Stimulated activated CD4-positive, alpha-beta T cell treated with anti-CD3 and anti-CD28 coated beads, Interleukin-4, amount 100 ng/mL, for 48 hours (primary cell): Measurements from ENCODE around the gene CA5A.
"Not testable (repeated sequence)": the region's sequence is repeated elsewhere in the genome, so short reads cannot be mapped to it uniquely, and the experiment has no call there.

Experiments
- DNase-seq, 2 donors: peaks; one replicate each; pipeline ENCODE4 v3.0.0-alpha.2; 2020; ENCODE audit warnings: low read depth in 2 of 2

Gene CA5A

DNA sequence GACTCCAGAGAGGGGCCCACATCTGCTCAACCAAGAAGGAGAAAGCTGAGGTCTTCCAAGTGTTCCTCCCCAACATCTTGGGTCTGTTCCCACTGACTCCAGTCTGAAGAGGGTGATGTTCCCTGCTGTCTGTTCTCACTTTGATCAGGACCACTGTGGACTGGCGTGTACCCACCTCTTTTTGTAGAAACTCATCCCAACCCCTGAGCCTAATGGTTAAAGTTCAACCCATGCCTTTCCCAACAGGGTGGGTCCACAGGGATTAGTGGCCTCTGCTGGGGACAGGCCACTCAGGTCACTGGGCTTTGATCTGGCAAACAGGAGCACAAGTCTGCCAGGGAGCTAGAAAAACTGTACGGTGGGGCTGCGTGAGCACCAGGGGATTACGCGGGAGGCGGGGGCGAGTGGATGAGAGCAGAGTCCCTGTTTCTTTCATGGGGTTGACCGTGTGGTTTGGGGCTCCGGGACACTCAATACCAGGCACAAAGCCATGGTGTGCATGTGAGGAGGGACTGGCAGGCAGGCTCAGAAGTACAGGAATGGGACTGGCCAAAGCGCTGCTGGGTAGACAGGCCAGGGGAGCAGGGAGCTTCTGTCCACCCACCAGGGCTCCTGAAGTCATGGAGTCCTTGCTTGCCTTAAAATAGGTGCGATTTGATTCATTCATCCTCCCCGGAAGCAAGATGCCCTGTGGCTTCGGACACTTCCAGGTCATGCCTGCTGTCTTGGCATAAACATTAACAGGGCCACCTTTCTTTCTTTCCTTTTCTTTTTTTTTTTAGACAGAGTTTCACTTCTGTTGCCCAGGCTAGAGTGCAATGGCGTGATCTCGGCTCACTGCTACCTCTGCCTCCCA lies at the start of gene CA5A:
Gene CA5A, minus strand, starts transcription at position 155 of the 856 bp plus-strand sequence. Its CDS starts 79 bp downstream, at position 76.
- no peak for DNase-seq

GRCh38 chr16:87985493-87985892 lies 49.2 kb upstream of the CA5A start:
- not testable (repeated sequence) for DNase-seq

DNA sequence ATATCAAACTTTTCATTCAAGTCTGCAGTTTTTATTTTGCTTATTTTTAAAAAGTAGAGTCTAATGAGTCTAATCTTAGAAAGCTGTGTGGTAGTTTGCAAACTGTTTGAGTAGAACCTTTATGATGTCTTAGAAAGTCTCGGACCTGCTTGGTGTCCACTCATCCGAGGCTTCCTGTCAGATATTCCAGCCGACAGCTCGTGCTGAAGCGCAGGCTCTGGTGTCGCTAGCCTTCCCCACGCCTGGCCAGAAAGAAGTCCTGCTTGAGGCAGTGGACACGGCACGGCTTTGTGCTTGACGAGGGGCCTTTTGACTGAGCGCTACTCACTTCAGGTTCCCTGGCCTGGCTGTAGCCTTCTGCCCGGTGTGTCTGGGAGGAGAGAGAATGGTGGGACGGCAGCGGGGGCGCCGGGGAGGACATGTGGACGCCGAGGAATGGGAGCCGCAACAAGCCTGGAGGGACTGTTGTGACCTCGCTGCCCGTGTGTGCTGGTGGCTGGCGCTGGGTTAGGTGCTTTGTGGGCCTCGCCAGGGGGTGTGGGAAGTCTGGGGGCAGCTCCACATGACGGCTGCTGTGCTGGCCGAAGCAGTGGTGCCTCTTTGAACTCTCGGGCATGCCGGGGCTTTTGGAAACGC lies 48.4 kb upstream of the CA5A start:
- DNase-seq = no peak

DNA sequence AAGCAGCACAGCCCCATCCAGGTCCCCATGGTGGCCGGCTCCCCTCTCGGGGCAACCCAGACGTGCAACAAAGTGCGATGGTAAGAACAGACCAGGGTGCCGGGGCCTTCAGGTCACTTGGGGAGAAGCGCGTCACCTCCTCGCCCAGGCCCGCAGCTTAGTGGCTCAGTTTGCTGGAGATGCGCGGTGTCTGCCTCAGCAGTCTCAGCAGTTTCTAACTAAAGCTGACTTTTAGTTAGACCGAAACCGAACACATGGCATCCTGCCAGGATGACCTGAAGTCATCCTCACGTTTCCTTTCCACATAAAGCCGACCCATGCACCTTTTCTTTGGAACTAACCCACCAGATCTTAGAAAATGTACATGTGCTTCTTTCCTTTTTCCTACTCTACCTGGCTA lies 47.9 kb upstream of the CA5A start:
- peak in 1 of 2 donors; percentile 40 for DNase-seq

- DNase-seq = not testable (repeated sequence)
Measured at GRCh38 chr16:87983737-87984097, 47.4 kb upstream of the CA5A start.

DNA sequence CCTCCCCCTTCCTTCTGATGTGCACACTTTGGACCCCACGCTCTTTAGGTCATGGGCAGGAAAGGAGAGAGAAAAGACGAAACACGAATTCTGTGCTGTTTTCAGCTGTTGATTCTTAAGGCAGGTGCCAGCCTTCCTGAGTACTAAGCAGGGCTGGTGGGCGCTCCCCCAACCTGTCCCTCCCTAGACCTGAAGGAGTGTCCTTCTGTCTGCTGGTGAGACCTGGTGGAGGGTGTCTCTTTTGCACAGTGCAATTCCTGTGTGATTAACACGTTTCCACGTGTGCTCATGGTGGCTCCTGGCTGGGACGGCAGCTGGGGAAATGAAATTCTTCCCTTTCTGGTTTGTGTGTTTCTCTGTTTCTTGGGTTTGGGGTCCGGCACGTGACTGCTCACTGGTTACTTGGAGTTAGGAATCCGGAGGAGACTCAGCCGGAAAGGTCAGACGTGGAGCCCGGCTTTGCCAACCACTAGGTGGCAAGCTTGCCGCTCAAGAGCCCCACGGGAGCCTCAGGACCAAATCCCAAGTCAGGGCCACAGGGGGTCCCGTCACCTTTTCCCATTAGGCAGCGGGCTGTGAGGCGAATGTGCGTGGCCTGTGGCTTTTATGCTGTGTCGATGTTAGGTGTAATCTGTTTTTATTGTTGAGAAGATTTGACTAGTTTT lies 46.9 kb upstream of the CA5A start:
- DNase-seq = not testable (repeated sequence)

DNA sequence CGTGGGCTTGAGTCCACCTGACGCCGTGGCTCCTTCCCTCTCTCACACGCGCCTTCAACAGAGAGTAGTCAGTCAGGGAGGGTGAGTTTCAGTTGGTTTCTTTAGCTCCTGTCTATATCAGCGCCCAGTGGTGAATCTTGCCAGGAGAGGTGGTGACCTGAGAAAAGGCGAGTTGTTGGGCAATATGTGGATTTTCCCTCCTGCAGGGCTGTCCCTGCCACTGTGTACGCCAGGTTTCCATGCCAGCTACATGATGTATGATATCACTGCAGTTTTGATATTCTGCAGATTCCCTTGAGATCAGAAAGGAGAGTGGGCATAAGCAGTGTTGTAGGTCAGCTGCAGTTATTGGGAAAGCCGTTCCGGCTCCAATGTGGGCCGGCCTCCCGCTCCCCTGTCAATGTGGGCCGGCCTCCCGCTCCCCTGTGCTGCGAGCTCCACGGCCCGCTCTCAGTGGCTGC lies 46.3 kb upstream of the CA5A start:
- no peak for DNase-seq

GRCh38 chr16:87981376-87981775 lies 45.0 kb upstream of the CA5A start:
- DNase-seq = peak in 1 of 2 donors; percentile 14

GRCh38 chr16:87979911-87980630 lies 43.7 kb upstream of the CA5A start:
- not testable (repeated sequence) for DNase-seq

DNA sequence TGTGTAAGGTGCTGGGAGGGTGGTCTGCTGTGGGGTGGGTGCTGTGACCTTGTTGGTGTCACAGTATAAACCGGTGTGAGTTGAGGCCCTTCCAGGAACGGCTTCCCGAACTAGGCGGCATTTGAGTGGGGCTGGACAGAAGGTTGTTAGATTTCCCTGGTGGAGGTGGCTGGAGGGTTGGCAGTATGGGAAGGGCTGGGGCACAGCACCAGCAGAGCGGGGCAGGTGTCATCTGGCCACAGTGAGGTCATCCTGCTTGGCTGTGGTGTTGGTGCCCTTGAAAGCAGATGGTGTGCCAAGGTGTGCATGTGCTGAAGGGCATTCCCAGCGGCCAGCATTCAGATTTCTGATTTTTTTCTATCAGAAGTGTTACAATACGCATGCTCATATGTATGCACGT lies 43.0 kb upstream of the CA5A start:
- no peak for DNase-seq

GRCh38 chr16:87978127-87978526 lies 41.8 kb upstream of the CA5A start:
- DNase-seq = no peak

DNA sequence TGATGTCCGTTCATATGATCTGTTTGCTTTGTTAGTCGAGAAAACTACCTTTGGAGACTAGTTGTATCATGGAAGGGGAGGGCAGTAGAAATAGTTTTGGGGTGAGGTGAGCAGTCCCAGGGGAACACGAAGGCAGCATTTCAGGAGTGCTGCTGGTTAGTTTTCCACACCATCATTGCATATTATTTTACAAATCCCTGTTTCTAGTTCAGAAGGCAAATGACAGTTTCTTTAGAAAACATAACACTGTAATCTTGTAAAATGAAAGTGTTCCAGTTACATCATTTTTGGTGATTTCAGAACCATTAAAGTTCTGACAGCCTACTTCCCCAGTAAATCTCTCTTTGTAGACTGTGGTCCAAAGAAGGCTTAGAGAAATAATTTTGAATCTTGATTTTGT lies 40.3 kb upstream of the CA5A start:
- DNase-seq = no peak

GRCh38 chr16:87974178-87974577 lies 37.8 kb upstream of the CA5A start:
- no peak for DNase-seq

DNA sequence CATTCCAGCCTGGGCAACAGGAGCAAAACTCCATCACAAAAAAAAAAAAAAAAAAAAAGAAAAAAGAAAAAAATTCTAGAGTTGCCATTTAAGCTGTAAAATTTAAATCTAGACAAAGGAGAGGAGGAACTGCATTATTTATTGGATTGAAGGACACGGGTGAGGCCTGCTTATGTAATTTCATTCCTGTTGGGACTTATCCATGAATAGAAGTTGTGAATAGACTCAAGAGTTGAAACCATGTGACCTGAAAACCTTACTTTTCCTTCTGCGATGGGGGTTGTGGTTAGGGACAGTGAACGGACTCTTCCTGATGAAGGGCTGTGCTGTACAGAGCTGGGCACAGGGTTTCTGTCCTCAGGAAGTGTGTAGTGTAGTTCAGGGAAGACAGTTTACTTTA lies 37.4 kb upstream of the CA5A start:
- no peak for DNase-seq

- DNase-seq = no peak
Measured at GRCh38 chr16:87971933-87972332, 35.6 kb upstream of the CA5A start.

DNA sequence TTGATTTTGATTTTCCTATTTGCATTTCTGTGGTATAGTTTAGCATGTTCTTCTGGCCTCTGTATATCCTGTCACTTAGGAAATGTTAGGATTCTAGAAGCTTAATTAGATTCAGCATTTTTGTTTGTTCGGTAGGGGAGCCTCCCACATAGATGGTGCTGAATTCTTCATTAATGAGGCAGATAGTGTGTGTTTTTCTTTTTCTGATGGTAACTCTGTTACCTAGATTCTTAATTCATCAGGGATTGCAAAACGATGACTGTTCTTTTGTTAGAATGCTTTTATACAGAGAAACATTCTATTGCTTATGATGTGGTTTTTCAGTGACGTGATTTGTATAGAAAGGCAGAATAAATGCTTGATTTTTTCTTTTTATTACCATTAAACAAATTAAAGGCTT lies 33.9 kb upstream of the CA5A start:
- DNase-seq = no peak

- DNase-seq = no peak
Measured at GRCh38 chr16:87968541-87968940, 32.2 kb upstream of the CA5A start.

- no peak for DNase-seq
Measured at GRCh38 chr16:87966685-87967185, 30.4 kb upstream of the CA5A start.

GRCh38 chr16:87966064-87966645 lies 29.8 kb upstream of the CA5A start:
- no peak for DNase-seq

DNA sequence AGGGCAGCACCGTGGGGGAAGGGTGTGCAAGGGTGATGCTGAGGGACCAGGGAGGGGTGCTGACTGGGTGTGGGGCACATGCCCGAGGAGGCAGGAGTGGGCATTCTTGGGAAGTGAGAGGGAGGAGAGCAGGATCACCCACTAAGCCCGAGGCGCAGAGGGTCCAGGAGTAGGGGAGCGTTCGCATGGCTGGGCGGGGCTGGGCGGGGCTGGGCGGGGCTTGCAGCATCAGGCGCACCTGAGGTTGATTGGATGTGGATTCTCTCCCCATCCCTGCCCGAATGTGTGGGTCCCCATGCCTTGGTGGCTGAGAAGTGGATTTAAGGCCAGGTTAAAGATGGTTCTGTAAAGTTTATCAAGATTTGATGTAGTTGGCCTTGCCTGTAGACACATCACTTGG lies 29.1 kb upstream of the CA5A start:
- no peak for DNase-seq

- no peak for DNase-seq
Measured at GRCh38 chr16:87964049-87964659, 27.8 kb upstream of the CA5A start.
